Endodermal cell (in vitro differentiated cells): ENCODE data around the gene TRERF1. TPM values are rescaled to one million over a fixed set of nuclear protein-coding genes. Genes with fewer than 3 reads are reported as not detected.

Experiments used
- DNase-seq: peaks from one replicate; pipeline ENCODE4 v3.0.0-alpha.2; 2017
- H3K27ac ChIP-seq: 2 replicates; pipeline ENCODE4 v1.5.1; 2013; ENCODE audit warnings: mild to moderate bottlenecking, low read depth, low read length, moderate library complexity
- H3K27me3 ChIP-seq: 2 replicates; pipeline ENCODE4 v1.6.1; 2013; ENCODE audit warnings: mild to moderate bottlenecking, low read length, moderate library complexity; ENCODE audit not compliant: insufficient read depth, control insufficient read depth, poor library complexity, severe bottlenecking
- H3K36me3 ChIP-seq: 2 replicates; pipeline ENCODE4 v1.7.0; 2013; ENCODE audit warnings: mild to moderate bottlenecking, low read length, moderate library complexity; ENCODE audit not compliant: control insufficient read depth, insufficient read depth
- H3K4me1 ChIP-seq: one replicate; pipeline ENCODE4 v1.7.0; 2013; ENCODE audit warnings: low read length; ENCODE audit not compliant: control insufficient read depth, insufficient read depth
- H3K4me3 ChIP-seq: 2 replicates; pipeline ENCODE4 v1.5.1; 2013; ENCODE audit warnings: mild to moderate bottlenecking, low read length, moderate library complexity
- H3K9ac ChIP-seq: 2 replicates; pipeline ENCODE4 v1.6.1; 2013; ENCODE audit warnings: mild to moderate bottlenecking, low read length, moderate library complexity; ENCODE audit not compliant: poor library complexity, severe bottlenecking; ENCODE audit errors: extremely low read depth
- H3K9me3 ChIP-seq: 2 replicates; pipeline ENCODE4 v1.6.1; 2013; ENCODE audit warnings: mild to moderate bottlenecking, low read length, moderate library complexity; ENCODE audit not compliant: control insufficient read depth
- H3K27ac Mint-ChIP-seq: 2 replicates; pipeline ENCODE4 v1.8.0; 2020; ENCODE audit warnings: mixed read lengths
- H3K27me3 Mint-ChIP-seq: 2 replicates; pipeline ENCODE4 v1.8.0; 2021; ENCODE audit warnings: mild to moderate bottlenecking, mixed read lengths; ENCODE audit not compliant: insufficient read depth
- H3K36me3 Mint-ChIP-seq: 2 replicates; pipeline ENCODE4 v1.8.0; 2020; ENCODE audit warnings: low read depth, mixed read lengths
- H3K4me1 Mint-ChIP-seq: 2 replicates; pipeline ENCODE4 v1.8.0; 2020; ENCODE audit warnings: mixed read lengths
- H3K4me3 Mint-ChIP-seq: 2 replicates; pipeline ENCODE4 v1.8.0; 2020; ENCODE audit warnings: mild to moderate bottlenecking, moderate library complexity, mixed read lengths
- H3K9me3 Mint-ChIP-seq: 2 replicates; pipeline ENCODE4 v1.8.0; 2020; ENCODE audit warnings: mild to moderate bottlenecking, mixed read lengths
- CTCF ChIP-seq: fragments of 200-600 bp; sonication (generic); conservative IDR thresholded peaks from 2 replicates; pipeline ENCODE4 v1.5.0; 2021; ENCODE audit warnings: antibody characterized with exemption, mild to moderate bottlenecking
- WGBS, 2 experiments: methylation state at CpG; one replicate each; pipeline versions ENCODE4 v1.1.5 to v1.1.7; 2013; ENCODE audit warnings: missing lambda C conversion rate in 2 of 2, mixed read lengths in 1 of 2; ENCODE audit not compliant: insufficient coverage in 1 of 2, insufficient read length in 1 of 2; 5-methylcytosine and 5-hydroxymethylcytosine counted together
- total RNA-seq, 2 donors: library from RNA; stranded (reverse); fragmentation: NEBNext Ultra II Directional in 1 of 2; extraction: Animal tissue kit (Norgen Biotek cat#: 25700) in 1 of 2; gene quantifications; 2 replicates in 1 of 2; 3 replicates in 1 of 2; pipeline ENCODE4 v1.2.1, GENCODE V29; 2021

TRERF1 gene
- total RNA-seq, 2 donors from 2014 or later, result 4.7 to 5.3 TPM

GRCh38 chr6:42185597-42185996 lies 266.1 kb downstream of the TRERF1 start:
- Mint-ChIP-seq H3K27me3 (no peaks in the 10 kb centered on the region), H3K27ac (no peak overlapping the region), H3K36me3 (no peaks in the 10 kb centered on the region), H3K4me1 (no peaks in the 10 kb centered on the region), H3K4me3 (no peak overlapping the region), H3K9me3 (no peaks in the 10 kb centered on the region)
- WGBS, 2 experiments, result 81 to 90% methylated on average over 5 to 10 of the region's 10 CpGs
- Histone ChIP-seq H3K27ac (no peak overlapping the region), H3K9ac (no peak overlapping the region), H3K4me3 (no peak overlapping the region), H3K36me3 (no peaks in the 10 kb centered on the region), H3K27me3 (no peaks in the 10 kb centered on the region), H3K4me1 (no peaks in the 10 kb centered on the region), H3K9me3 (no peaks in the 10 kb centered on the region)
- no peak for TF ChIP-seq CTCF
- DNase-seq, result no peak

GRCh38 chr6:42184475-42184874 lies 267.3 kb downstream of the TRERF1 start:
- DNase-seq, result no peak
- Histone ChIP-seq H3K9me3 (no peaks in the 10 kb centered on the region), H3K27me3 (no peaks in the 10 kb centered on the region), H3K9ac (no peak overlapping the region), H3K4me1 (no peaks in the 10 kb centered on the region), H3K27ac (no peak overlapping the region), H3K36me3 (no peaks in the 10 kb centered on the region), H3K4me3 (no peak overlapping the region)
- Mint-ChIP-seq H3K4me1 (no peaks in the 10 kb centered on the region), H3K27me3 (no peaks in the 10 kb centered on the region), H3K4me3 (no peak overlapping the region), H3K9me3 (no peaks in the 10 kb centered on the region), H3K27ac (no peak overlapping the region), H3K36me3 (peaks cover 2% of the 10 kb centered on the region)
- TF ChIP-seq CTCF, result no peak
- WGBS, 2 experiments, result 86 to 95% methylated on average over 1 to 4 of the region's 4 CpGs

DNA sequence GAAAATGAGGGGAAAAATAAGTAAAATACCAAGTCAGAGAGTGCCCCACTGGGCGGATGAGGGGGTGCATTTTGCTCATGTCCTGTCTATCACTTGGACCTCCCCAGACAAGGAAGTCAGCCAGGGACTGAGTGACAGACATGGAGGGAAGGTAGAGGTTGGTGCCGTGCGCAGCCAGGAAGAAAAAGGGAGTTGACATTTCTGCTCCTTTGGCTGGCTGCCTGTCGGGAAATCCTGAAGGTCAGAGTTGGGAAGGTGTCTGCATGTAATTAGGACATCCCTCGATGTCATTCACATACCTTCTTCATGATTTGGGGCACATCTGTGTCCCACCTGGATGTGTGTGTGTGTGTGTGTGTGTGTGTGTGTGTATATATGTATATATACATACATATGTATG lies 269.6 kb downstream of the TRERF1 start:
- no peak for TF ChIP-seq CTCF
- H3K4me1 ChIP-seq, result no peaks in the 10 kb centered on the region
- H3K9ac ChIP-seq, result no peak overlapping the region
- WGBS, 2 experiments, result 67 to 90% methylated on average over 1 to 5 of the region's 5 CpGs
- H3K27me3 ChIP-seq, result no peaks in the 10 kb centered on the region
- H3K9me3 ChIP-seq, result no peaks in the 10 kb centered on the region
- Mint-ChIP-seq H3K36me3 (peaks cover 2% of the 10 kb centered on the region), H3K4me3 (no peak overlapping the region), H3K27ac (no peak overlapping the region), H3K4me1 (peaks cover 2% of the 10 kb centered on the region), H3K27me3 (peaks cover 2% of the 10 kb centered on the region), H3K9me3 (no peaks in the 10 kb centered on the region)
- H3K27ac ChIP-seq, result no peak overlapping the region
- no peaks in the 10 kb centered on the region for H3K36me3 ChIP-seq
- no peak for DNase-seq
- H3K4me3 ChIP-seq, result no peak overlapping the region
